GM13977 (cell line): ENCODE results near the gene H2BK1.

Experiments used
- DNase-seq: peaks from one replicate; pipeline ENCODE4 v3.0.0; 2012; ENCODE audit warnings: low spot score
- in situ Hi-C: fragments of 300-500 bp; cut with MboI; formaldehyde crosslinking; loops from one replicate; pipeline ENCODE4 v1.12.0; 2022; ENCODE audit warnings: low sequenced_read_pairs, low pct_unique_long_range_greater_than_20kb, mixed read lengths, inconsistent platforms; ENCODE audit not compliant: unreplicated experiment
- TF ChIP-seq, protein P1 (sequence below): IDR thresholded peaks from 2 replicates; pipeline ENCODE4 v1.5.1; 2012; ENCODE audit warnings: mild to moderate bottlenecking, control low read depth; ENCODE audit not compliant: insufficient read depth; ENCODE audit errors: extremely low read depth, missing control alignments

The H2BK1 gene

DNA sequence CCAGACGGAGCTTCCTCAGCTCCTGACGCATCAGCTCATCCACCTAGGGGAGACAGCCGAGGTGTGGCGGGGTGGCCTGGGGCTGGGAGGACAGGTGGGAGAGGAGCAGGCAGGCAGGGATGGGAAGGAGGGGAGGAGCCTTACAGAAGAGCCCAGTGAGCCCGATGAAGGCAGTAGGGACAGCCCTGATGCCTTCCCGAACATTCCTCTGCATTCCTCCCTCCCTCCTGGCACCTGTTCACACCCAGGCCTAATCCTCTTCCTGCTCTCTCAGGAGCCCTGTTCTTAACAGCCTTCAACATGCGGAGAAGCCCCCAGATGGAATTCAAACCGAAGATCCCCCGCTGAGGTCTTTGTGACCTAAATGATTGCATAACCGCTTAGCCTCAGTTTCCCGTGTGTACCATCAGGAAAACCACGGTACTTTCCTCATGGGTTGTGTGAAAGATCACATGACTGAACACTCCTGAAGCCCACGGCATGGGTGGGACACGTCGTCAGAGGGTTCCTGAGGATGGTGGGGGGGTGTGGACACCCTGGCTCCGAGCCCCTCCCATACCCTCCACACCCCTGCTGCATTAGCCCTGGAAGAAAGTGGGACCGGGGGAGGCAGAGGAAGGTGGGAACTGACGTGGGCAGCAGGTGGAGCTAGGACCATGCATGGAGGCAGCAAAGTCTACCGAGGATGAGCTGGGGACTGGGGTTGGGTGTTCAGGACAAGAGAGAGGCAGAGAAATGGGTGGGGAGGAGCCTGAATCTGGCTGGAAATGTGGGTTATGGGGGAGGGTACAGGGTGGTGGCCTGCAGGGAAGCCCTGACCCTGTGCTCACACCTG, 14.5 kb downstream of the H2BK1 start:
- no peak for DNase-seq
- TF ChIP-seq, protein P1, sequence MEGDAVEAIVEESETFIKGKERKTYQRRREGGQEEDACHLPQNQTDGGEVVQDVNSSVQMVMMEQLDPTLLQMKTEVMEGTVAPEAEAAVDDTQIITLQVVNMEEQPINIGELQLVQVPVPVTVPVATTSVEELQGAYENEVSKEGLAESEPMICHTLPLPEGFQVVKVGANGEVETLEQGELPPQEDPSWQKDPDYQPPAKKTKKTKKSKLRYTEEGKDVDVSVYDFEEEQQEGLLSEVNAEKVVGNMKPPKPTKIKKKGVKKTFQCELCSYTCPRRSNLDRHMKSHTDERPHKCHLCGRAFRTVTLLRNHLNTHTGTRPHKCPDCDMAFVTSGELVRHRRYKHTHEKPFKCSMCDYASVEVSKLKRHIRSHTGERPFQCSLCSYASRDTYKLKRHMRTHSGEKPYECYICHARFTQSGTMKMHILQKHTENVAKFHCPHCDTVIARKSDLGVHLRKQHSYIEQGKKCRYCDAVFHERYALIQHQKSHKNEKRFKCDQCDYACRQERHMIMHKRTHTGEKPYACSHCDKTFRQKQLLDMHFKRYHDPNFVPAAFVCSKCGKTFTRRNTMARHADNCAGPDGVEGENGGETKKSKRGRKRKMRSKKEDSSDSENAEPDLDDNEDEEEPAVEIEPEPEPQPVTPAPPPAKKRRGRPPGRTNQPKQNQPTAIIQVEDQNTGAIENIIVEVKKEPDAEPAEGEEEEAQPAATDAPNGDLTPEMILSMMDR = no peak
- in situ Hi-C loops = no loop called here

DNA sequence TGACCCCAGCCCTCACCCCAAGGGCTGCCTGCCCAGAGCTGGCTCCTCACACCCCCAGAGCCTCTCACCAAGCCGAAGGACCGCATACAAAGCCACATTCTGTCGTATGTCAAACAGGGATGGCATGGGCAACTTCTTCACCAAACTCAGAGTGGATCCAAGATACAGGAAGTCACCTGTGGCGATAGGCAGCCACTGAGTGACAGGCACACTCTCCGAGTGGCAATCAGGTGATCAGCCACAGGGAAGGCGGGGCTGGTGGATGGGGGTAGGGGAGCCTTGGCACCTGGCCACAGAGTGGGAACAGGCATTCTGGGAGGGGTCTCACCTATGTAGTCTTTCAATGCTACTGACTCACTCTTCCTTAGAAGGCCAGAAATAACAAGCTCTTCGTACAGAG, 16.1 kb downstream of the H2BK1 start:
- TF ChIP-seq, protein P1 = no peak
- in situ Hi-C loops = no loop called here
- DNase-seq = no peak

DNA sequence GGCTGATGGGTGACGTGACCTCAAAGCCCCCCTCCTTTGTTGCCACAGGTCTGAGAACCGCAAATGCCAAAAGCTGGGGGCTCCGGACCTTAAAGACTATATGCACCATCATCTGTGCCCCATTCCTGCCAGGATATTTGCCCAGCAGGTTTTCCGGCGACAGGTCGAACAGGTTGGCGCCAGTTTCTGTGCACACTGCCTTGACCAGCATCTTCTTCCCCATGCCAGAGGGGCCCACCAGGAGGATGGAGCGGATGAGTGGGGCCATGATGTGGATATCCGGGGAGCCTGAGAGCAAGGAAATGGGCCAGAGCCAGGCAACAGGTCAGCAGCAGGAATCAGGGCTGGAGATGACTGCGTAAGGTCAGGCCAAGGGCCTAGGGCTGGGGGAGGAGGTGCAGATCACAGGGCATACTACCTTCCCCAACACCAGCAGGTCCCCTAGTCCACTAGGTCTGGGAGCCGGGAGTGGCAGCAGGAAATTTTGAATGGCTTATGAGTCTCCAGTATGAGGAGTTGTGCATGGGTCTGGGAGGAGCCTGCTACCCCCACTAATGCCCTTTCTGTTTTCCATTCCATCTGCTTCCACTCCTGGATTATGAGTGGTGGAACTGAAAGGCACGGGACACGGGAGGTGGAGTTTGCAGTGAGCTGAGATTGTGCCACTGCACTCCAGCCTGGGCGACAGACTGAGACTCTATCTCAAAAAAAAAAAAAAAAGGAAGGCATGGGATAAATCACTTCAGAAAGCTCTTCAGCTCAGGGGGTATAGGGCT, 16.9 kb downstream of the H2BK1 start:
- no peak for DNase-seq
- in situ Hi-C loops = no loop called here
- TF ChIP-seq, protein P1 = no peak

DNA sequence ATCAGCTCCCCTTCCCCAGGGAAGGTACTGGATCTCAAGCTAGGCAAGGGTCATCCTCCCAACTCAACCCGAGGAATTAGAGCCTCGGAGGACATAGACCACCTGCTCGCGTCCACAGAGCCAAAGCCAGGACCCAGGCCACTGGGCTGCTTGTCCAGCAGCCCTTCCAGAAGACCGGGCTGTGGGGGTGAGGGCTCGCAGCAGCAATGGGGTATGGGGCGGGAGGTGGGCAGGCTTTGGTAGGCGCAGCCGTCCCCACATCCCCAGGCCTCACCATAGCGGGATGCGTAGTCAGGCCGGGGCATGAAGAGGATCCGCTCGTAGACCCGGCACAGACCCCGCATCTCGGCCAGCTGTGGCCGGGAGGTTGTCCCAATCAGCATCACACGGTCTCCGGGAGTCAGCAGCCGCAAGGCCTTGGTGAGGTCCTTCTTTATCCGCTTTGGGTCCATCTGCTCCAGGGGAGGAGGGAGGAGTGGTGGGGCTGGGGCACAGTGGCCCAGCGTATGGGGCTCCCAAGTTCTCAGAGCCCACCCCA, 18.2 kb downstream of the H2BK1 start:
- DNase-seq = no peak
- TF ChIP-seq, protein P1 = no peak
- in situ Hi-C loops = no loop called here

DNA sequence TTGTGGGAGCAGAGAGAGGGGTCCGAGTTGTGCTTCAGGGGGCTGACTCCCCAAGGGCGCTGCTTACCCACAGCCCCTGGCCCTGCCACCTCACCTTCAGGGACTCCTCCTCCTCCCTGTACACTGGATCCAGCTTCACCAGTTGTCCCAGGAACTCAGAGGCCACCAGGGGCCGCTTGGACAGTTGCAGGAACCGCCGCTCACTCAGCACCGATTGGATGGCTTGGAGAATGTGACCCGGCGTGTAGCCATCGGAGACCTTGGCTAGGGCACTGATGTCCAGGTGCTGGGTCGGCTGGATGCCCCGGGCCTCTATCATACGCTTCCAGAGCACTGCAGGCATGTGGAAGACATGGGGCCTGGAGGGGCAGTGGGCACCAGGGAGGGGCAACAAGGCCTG, 18.7 kb downstream of the H2BK1 start:
- TF ChIP-seq, protein P1 = no peak
- in situ Hi-C loops = no loop called here
- DNase-seq = no peak

DNA sequence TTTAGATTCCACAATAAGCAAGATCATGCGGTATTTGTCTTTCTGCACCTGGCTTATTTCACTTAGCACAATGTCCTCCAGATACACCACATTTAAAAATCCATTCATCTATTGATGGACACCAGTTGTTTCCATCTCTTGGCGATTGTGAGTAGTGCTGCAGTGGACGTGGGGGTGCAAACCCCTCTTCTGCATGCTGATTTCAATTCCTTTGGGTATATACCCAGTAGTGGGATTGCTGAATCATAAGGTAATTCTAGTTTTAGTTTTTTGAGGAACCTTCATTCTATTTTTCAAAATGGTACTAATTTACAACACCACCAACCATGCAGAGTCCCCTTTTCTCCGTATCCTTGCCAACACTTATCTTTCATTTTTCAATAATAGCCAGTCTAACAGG, 21.2 kb downstream of the H2BK1 start:
- TF ChIP-seq, protein P1 = no peak
- in situ Hi-C loops = no loop called here
- DNase-seq = no peak
